GM12872 (cell line): ENCODE measurements around the gene ZNF581.
A peak's percentile ranks its signal among the peaks of the same experiment; 100 is the strongest.

Experiments used
- TF ChIP-seq, protein P1 (sequence below): IDR thresholded peaks from 3 replicates; pipeline ENCODE4 v1.5.1; 2011; ENCODE audit warnings: low read depth, mild to moderate bottlenecking, low read length, moderate library complexity; ENCODE audit not compliant: insufficient read depth

Gene ZNF581

DNA sequence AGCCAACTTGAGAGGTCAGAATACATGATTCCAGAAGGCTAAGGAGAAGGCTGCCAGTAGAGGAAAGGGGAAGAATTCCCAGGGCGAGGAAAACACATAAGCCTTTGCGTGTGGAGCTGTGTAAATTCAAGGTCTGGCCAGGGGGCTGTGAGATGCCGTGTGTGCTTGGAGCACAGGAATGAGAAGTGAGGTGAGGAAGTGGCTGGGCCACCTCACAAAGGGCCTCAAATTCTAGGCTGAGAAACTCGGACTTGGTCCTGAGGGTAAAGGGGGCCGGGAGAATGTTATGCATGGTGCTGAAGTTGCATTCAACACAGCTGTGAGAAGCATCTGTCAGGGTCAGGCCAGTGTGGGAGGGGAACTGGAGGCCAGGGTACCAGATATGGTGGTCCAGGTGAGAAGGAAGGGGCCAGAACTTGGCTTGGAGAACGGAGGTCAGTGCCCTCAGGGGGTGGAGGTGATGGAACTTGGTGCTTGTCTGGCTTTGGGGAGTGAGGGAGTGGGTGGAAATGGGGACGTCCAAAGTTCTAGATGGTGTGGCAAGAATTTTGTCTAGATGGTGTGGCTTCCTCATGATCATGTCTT lies 7.5 kb upstream of the ZNF581 start:
- TF ChIP-seq, protein P1, sequence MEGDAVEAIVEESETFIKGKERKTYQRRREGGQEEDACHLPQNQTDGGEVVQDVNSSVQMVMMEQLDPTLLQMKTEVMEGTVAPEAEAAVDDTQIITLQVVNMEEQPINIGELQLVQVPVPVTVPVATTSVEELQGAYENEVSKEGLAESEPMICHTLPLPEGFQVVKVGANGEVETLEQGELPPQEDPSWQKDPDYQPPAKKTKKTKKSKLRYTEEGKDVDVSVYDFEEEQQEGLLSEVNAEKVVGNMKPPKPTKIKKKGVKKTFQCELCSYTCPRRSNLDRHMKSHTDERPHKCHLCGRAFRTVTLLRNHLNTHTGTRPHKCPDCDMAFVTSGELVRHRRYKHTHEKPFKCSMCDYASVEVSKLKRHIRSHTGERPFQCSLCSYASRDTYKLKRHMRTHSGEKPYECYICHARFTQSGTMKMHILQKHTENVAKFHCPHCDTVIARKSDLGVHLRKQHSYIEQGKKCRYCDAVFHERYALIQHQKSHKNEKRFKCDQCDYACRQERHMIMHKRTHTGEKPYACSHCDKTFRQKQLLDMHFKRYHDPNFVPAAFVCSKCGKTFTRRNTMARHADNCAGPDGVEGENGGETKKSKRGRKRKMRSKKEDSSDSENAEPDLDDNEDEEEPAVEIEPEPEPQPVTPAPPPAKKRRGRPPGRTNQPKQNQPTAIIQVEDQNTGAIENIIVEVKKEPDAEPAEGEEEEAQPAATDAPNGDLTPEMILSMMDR: no peak

DNA sequence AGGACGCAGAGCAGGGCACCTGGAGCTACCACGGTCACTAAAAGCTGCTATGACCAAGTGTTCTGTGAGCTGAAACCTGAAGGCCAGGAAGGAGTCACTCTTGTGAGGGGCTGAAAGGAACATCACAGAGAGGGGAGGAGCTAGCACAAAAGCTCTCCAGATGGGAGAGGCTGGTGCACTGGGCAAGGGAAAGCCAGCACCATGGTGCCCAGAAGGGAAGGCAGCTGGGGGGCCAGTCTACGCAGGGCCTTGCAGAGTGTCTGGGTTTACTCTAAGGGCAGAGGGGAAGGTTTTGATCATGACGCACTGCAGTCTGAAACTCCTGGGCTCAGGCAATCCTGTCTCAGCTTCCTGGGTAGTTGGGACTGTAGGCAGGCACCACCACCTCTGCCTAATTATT lies 6.7 kb upstream of the ZNF581 start:
- TF ChIP-seq, protein P1: no peak

DNA sequence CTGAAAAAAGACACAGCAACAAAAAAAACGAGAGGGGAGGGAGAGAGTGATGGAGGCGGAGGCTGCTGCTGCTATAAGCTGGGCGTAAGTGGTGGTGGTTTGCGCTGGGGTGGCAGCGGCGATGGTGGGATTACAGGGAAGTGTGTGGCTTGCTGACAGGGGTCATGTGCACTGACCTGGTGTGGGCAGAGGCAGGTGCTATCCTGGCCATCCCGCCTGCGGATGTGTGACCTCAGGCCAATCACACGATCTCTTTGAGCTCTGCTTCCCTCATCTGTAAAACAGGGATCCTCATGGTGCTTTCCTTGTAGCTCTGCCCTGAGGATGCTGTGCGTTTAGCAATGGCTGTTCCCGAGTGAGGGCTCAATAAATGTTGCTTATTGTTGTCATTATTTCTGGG lies 5.9 kb upstream of the ZNF581 start:
- TF ChIP-seq, protein P1: no peak

DNA sequence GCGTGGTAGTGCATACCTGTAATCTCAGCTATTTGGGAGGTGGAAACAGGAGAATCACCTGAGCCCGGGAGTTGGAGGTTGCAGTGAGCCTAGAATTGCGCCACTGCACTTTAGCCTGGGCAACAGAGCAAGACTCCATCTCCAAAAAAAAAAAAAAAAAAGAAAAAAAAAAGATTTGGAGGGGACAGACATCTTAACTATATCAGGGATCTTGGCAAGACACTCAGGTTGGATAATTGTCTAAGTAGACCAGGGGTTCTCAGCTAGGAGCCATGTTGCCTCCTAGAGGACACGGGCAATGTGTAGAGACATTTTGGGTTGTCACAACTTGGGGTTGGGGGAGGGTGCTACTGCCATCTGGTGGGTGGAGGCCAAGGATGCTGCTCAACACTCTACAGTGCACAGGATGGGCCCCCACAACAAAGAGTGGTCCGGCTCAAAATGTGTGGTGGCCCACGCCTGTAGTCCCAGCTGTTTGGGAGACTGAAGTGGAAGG lies 4.5 kb upstream of the ZNF581 start:
- TF ChIP-seq, protein P1: peak; percentile 72

DNA sequence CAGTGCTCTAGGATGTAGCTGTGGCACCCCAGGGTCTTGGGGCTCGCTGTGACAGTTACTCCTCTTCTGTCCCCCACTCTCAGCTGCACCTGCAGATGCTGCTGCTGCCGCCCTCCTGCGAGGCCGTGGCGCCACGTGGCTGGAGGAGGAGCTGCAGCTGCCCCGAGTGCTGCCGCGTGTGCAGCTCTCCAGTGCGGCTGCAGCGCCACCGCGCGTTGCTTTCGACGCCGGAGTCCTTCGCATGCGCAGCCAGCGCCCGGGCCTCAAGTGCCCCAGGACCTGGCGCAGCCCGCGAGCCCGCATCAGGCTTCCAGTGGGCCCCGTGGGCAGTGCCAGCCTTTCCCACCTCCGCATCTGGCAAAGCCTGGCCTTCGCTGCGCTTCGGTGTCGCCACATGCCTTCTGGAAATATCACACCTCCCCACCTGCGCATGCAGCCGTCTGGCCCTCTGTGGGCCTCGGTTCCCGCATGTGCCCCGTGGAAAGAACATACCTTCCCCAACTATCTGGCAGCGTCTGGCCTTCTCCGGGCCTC lies 3.3 kb upstream of the ZNF581 start:
- TF ChIP-seq, protein P1: no peak

DNA sequence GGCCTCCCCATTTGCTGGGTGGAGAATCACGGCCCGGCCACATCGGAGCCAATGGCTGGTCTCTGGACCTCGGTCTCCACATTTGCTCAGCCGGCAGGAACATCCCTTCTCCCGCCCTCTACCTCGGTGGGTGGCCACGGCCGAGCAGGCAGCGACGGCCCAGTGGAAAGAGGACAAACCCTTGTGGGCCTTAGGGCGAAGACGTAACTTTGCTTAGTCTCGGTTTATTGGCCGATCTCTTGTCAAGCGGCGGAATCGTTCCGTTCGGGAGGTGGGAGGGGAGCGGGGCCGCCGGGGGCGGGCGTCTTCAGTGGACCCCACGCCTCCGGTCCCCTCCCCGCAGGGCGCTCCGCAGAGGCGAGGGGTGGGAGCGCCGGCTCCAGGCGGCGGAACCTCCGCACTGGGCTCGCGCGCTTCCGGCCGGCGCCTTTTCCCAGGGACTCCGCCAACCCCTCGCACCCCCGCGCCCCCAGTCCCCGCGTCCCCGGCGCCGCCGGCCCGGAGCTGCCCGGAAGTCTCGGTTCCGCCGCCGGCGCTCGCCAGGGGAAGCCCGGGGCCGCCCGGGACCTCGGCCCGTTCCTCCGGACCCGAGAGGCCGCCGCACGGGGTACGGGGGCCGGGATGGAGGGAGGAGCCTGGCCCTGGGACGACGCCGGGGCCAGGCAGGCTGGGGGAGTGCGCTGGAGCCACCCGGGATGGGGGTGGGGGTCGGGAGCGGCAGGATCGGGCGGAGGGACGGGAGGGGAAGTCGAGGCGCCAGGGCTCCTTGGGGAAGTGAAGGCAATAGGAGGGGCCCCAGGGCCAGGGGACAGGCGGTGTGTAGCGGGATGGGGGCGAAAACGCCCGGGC lies 2.6 kb upstream of the ZNF581 start, which contains the start of gene ZNF580:
Gene ZNF580 (plus strand): TSS at position 426 of the 849 bp plus-strand sequence. CDS start 1,507 bp downstream, outside the sequence.
- TF ChIP-seq, protein P1: no peak

DNA sequence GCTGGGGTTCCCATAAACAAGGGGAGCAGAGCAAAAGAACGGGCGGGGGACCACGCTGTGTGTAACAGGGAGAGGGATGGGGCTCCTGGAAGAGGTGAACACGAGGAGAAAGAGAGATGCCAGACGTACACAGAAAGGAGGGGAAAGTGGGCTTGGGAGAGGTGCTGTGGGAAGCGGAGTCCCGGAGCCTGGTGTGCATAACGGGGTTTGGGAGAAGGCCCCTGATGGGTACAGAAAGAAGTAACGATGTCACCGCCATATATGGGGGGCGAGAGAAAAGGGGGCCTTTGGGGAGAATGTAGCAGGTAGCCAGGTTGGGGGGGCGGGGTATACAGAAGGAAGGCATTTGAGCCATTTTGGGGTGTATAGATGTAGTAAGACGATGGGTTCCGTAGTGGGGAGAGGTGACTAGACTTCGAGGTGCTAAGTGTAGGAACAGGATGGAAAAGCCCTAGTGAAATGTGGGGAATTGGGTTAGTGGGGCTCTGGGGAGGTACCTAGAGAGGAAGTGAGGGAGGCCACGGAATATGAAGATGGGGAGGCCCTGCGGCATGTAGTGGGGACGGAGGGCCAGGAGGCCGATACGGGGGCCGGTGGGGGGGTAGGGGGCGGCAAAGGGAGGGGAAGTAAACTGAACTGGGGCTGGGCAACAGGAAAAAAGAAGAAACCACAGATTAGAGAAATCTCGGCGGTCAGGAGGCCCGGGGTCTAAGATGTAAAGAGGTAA lies 1.9 kb upstream of the ZNF581 start:
- TF ChIP-seq, protein P1: no peak
